Fibroblast of pulmonary artery (primary cell): ENCODE data around the gene GALNT17.

Experiments
- DNase-seq: peaks from one replicate; pipeline ENCODE4 v3.0.0-alpha.2; 2010; ENCODE audit warnings: low read depth
- H3K4me3 ChIP-seq: replicated peaks from 2 replicates; pipeline ENCODE4 v1.5.1; 2011; ENCODE audit warnings: low read depth, mild to moderate bottlenecking, control low read depth, low read length, moderate library complexity
- TF ChIP-seq, protein P1 (sequence below): IDR thresholded peaks from 2 replicates; pipeline ENCODE4 v1.5.1; 2011; ENCODE audit warnings: mild to moderate bottlenecking, control low read depth, low read length, inconsistent platforms; ENCODE audit errors: missing control alignments

GALNT17 gene

DNA sequence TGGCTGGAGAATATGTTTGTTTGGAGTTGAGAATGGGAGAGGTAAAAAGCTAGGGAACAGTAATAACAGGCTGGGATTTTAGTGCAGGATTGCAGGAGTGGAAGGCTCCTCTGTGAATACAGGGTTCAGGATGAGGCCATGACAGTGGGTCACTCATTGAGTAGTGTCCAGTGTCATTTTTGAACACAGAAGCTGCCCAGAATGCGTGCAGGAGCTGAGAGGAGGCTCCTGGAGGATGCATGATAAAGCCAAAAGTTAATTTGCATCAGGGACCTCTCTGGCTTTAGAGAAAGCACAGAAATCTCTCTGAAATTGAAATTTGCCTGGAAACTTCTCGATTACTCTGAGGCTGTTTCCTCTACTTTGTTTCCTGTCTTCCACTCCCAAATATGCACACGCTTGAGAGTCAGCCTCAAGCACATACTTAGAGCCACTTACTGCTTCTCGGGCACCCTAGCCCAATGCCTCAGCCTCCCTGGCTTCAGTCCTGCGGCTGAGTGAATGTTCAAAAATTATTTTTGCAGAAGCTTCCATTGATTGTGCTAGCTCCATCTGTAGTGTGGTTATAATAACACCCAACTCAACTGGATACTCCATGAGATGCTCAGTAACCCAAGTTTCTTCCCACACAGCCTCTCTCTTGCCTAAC lies 1.8 kb upstream of the GALNT17 start:
- TF ChIP-seq, protein P1, sequence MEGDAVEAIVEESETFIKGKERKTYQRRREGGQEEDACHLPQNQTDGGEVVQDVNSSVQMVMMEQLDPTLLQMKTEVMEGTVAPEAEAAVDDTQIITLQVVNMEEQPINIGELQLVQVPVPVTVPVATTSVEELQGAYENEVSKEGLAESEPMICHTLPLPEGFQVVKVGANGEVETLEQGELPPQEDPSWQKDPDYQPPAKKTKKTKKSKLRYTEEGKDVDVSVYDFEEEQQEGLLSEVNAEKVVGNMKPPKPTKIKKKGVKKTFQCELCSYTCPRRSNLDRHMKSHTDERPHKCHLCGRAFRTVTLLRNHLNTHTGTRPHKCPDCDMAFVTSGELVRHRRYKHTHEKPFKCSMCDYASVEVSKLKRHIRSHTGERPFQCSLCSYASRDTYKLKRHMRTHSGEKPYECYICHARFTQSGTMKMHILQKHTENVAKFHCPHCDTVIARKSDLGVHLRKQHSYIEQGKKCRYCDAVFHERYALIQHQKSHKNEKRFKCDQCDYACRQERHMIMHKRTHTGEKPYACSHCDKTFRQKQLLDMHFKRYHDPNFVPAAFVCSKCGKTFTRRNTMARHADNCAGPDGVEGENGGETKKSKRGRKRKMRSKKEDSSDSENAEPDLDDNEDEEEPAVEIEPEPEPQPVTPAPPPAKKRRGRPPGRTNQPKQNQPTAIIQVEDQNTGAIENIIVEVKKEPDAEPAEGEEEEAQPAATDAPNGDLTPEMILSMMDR: no peak
- H3K4me3 ChIP-seq: no peak overlapping the region
- no peak for DNase-seq

DNA sequence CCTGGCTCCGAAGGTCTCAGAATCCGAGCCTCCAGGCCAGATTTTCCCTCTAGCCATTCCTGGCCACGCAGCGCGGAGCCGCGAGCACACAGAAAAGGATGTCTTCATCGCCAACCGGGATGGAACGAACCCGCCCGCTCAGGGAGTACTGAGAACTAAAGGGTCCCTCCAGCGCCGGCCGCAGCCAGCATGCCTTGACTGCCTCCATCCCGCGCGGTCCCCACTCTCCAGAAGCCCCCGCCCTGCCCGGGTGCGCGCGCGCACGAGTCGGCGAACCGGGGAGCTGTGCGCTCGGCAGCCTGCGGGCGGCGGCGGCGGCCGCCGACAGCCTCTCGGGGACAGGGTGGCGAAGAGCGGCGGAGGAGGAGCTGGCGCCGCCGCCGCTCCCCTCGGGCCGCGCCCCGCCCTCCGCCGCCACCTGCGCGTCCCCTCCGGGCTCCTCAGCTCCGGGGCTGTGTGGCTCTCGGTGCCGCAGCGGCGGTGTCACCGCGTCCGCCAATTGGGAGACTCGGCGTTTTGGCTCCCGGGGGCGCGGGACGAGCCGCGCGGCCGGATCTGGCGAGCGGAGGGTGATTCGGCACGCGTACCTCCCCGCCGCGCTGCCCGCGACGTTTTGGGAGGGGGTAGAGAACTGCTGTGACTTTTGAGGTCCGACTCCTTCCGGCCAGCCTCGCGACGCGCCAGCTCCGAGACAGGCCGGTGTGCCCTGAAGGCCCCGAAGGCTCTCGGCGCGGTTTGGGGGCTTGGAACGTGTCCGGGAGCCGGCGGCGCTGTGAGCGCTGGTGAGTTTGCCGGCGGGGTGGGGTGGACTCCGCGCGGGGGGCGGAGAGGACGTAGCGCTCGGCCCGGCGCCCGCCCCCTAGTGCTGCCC lies 453 bp upstream of the GALNT17 start:
- no peak overlapping the region for H3K4me3 ChIP-seq
- TF ChIP-seq, protein P1: no peak
- DNase-seq: no peak

DNA sequence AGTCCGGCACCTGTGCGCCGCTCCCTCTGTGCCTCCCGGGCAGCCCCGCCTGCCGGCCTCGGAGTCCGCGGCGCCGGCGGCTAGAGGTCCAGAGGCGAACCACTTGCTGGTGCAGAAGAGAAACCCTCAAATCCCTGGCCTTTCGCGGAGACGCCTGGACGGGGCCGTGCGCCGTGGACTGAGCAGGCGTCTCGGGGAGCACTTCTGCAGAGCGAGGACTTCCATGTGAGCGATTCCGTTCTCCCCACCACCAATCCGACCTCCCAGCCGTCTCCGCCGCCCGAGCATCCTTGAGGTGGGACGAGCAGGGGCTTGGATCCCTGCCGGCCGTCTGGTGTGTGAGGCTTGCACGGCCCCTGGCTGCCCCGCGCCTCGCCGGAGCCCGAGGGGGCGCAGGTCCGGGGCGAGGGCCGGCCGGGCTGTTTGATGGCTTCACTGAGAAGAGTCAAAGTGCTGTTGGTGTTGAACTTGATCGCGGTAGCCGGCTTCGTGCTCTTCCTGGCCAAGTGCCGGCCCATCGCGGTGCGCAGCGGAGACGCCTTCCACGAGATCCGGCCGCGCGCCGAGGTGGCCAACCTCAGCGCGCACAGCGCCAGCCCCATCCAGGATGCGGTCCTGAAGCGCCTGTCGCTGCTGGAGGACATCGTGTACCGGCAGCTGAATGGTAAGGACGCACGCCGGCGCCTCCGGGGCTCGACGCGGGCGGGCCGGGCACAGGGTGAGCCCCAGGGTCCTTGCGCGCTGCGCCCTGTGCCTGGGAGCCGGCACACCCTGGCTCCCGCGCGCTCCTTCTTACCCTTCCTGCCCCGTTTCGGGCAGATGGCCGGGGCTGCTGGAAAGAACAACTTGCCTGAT lies 660 bp downstream of the GALNT17 start:
- DNase-seq: no peak
- H3K4me3 ChIP-seq: no peak overlapping the region
- TF ChIP-seq, protein P1: no peak

- no peak overlapping the region for H3K4me3 ChIP-seq
- DNase-seq: no peak
- TF ChIP-seq, protein P1: no peak
Observed at GRCh38 chr7:71133232-71133622, 1.3 kb downstream of the GALNT17 start.

DNA sequence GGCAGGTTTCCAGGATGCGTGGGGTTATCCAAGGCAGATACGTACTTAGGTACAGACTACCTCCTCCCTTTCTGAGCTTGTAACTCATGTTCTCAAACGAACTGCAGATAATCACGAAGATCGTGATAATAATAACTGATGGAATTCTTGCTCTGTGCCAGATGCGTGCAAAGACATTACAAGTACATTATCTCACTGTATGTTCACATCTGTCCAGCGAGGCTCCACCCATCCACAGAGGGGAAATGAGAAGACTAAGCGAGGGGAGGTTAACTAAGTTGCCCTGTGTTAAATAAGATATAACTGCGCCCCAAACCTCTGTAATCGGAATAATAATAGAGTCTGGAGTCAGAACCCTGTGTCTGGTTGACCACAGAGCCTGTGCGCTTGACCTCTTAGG lies 1.9 kb downstream of the GALNT17 start:
- no peak overlapping the region for H3K4me3 ChIP-seq
- TF ChIP-seq, protein P1: no peak
- no peak for DNase-seq

DNA sequence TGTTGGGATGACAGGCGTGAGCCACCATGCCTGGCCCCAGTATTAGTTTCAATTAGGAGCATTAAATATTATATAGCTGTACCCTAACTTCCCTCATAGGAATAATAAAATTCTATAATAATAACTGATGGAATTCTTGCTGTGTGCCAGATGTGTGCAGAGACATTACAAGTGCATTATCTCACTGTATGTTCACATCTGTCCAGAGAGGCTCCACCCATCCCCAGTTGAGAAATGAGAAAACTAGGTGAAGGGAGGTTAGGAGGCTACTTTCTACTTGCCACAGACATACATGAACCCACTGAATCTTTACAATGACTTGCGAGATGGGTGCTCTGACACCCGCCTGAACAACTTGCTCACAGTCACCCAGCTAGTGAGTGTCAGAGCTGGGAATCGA lies 3.2 kb downstream of the GALNT17 start:
- no peak overlapping the region for H3K4me3 ChIP-seq
- no peak for DNase-seq

More for the DNA sequence above, 3.2 kb downstream of the GALNT17 start:
- TF ChIP-seq, protein P1: no peak
